Skin epidermis (tissue), 12 donors: Measurements from ENCODE around the gene FUOM.

Source experiments
- H3K27ac ChIP-seq, 21 experiments: fragments of 200-600 bp; sonication (generic) in 11 of 21; one replicate each; pipeline ENCODE4 v1.5.0; 2020; ENCODE audit warnings: mild to moderate bottlenecking in 3 of 21, inconsistent platforms in 2 of 21, moderate library complexity in 2 of 21
- H3K4me3 ChIP-seq, 7 experiments: fragments of 200-600 bp; sonication (generic) in 2 of 7; one replicate each; pipeline ENCODE4 v1.5.0; 2020; ENCODE audit warnings: inconsistent platforms in 2 of 7, mild to moderate bottlenecking in 2 of 7, moderate library complexity in 1 of 7

FUOM gene

DNA sequence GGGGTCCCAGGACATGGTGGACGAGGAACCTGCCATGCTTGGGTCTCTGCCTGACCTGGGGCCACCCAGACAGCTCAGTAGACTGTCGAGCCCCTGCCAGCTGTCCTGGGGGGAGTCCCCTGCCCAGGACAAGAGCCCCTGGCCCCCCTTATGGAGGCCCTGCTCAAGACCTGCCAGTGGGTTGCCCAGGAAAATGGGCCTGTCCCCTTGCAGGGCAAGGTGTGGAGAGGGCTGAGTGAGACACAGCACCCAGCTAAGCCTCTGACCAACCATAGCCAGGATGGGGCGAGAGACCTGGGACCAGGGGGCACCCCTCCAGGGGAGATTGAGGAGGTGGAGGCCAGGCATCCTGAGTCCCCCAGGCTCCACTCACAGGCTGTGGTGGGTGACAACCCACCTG, 1.8 kb downstream of the FUOM start:
- no peak overlapping the region for H3K4me3 ChIP-seq
- H3K27ac ChIP-seq: no peak overlapping the region

GRCh38 chr10:133355266-133355665, 2.6 kb downstream of the FUOM start:
- Histone ChIP-seq H3K27ac (no peak overlapping the region), H3K4me3 (no peak overlapping the region)

- H3K27ac ChIP-seq: no peak overlapping the region
Observed at GRCh38 chr10:133354672-133355240, 3.1 kb downstream of the FUOM start.

DNA sequence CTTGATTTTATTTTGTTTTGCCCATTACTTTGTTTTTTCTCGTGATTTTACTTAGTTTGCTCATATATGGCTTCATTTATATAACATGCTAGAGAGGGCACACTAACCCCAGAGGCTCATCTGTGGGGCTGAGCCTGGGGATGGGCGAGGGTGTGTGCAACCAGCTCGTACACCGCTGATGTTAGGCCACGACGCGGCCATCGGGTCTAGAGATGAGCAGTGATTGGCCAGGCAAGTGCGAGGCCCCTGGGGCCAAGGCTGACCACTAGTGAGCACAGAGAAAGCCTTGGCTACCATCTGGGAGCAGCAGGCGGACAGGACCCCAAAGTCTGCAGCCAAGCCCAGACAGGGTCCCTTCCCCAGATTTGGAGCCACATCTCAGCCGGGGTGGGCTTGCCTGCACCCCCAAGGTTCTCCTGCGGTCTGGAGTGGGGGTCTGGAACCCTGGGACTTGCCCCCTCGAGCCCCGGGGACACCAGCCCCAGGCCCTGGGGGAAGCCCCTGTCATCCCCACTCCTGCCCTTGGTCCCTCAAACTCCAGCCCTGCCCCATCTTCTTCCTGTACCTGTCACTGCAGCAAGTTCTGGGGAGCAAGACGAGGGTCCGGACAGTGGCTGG, 3.7 kb downstream of the FUOM start:
- no peak overlapping the region for H3K4me3 ChIP-seq
- no peak overlapping the region for H3K27ac ChIP-seq

More at GRCh38 chr10:133354672-133355240, 3.1 kb downstream of the FUOM start:
- no peak overlapping the region for H3K4me3 ChIP-seq

- Histone ChIP-seq H3K4me3 (no peak overlapping the region), H3K27ac (no peak overlapping the region)
Observed at GRCh38 chr10:133353202-133353959, 4.4 kb downstream of the FUOM start.

DNA sequence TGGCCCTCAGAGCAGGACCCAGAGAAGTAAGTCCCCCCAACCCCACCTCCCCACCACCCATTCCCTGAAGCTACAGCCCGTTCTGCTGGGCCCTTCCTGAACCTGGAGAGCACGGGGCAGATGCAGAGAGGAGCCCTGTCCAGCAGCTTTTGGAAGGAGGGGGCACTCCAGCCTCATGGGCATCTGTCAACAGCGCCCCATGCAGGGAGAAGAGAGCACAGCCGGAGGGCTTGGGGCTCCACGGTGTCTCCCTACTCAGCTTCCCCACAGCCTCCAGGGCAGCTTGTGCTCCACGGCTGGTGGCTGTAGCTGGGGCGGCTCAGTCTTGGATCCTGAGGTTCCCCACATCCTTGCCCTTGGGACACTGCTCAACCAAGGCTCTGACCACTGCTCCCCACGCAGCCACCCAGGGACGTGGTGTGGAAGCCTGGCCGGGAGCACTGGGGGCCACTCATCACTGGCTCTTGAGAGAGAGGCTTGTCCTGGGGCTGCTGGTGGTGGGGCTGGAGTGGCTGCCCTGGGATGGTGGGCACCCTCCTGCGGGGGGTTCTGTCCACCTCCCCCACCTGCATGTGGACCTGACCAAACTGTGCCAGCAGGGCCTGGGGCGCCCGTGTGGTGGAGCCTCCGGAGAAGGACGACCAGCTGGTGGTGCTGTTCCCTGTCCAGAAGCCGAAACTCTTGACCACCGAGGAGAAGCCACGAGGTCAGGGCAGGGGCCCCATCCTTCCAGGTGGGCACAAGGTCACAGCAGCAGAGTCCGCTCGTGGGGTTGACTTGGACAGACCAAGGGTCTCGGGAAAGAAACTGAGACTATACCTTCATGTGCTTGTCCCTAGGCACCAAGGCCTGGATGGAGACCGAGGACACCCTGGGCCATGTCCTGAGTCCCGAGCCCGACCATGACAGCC, 6.2 kb downstream of the FUOM start:
- no peak overlapping the region for H3K4me3 ChIP-seq
- H3K27ac ChIP-seq: no peak overlapping the region

GRCh38 chr10:133350950-133351329, 6.9 kb downstream of the FUOM start:
- Histone ChIP-seq H3K4me3 (no peak overlapping the region), H3K27ac (no peak overlapping the region)

DNA sequence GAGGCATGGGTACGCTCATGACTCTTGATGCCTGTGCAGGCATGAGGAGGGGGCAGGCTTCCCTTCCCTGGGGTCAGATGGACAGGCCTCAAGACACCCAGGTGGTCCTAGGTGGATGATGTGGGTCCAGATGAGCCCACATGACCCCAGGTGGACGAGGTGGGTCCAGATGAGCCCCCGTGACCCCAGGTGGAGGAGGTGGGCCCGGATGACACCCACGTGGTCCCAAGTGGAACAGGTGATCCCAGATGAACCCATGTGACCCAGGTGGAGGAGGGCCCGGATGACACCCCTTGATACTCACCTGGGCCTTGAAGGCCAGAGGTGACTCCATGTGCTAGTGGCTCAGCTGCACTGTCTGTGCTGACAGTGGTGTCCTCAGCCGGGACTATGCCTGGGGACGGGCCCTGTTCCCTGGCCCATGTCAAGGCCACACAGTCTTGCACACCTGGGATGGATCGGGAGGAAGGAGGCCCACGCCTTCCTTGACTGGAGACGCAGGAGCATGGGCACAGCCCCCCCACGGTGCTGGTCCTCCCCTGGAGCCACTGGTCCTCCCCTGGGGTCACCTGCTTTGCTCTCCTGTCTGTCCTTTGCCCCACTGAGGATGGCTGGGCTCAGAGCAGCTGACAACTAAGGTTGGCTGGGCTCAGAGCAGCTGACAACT, 7.4 kb downstream of the FUOM start:
- H3K27ac ChIP-seq: no peak overlapping the region
- no peak overlapping the region for H3K4me3 ChIP-seq

GRCh38 chr10:133349577-133350011, 8.2 kb downstream of the FUOM start:
- Histone ChIP-seq H3K4me3 (no peak overlapping the region), H3K27ac (no peak overlapping the region)

DNA sequence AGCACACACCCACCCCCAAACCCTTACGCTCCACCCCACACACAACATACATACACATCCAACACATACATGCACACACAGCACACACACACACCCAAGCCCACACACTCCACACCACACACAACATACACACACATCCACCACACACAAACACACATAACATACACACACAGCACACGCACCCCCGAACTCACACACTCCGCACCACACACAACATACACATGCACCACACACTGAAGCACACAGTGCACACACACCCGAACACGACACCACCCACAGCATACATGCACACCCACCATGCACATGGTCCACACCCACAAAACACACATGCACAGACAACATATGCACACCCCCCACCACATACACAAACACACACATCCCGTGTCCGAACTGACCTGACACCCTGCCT, 8.7 kb downstream of the FUOM start:
- Histone ChIP-seq H3K27ac (no peak overlapping the region), H3K4me3 (no peak overlapping the region)

DNA sequence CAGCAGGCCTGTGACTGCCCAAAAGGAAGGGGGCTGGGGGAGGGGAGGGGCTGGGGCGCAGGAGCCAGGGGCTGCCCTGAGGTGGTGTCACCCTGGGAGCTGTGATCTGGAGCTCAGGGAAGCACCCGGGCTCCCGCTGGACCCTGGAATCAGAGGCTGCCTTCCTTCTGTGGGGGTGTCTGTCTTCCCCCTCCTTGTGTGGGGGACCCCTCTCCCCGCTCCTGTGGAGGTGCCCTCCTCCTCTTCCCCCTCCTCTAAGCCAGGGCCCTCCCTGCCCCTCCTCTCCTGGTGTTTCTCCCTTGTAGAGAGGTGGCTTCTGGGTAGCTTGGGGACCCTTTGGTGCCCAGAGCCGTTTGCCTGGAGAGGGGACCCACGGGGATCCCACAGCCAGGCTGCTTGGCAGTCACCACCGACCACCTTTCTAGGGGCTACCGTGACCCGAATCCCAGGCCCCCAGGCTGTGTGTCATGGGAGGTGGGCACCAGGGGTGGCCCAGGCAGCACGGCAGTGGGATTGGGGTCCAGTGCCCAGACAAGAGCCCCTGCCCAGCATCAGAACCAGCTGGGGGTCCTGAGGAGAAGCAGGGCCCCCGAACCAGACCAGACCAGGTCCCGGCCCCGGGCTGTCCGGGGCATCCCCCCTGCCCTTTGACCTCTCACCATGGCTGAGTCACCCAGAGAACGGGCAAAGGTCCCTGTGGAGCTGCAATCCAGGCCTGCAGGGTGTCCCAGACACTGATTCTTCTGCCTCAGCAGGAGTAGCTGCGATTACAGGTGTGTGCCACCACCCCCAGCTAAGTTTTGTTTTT, 9.9 kb downstream of the FUOM start:
- no peak overlapping the region for H3K27ac ChIP-seq
- no peak overlapping the region for H3K4me3 ChIP-seq

DNA sequence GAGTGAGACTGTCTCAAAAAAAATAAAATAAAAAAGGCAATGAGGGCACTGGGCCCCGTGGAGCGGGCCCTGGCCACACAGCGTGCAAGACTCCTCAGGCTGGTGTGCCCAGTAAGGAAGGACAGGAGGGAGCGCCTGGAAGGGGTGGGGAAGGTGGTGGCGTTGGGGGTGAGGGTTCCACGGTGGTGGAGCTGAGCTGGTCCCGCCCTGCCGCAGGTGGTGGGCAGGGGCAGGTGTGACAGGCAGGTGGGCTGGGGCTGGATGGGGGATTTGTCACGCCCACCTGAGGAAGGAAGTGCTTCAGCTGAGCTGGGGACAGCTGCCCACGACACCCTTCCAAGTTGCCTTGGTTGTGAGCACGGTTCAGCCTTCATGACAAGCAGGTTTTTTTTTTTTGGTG, 11.4 kb downstream of the FUOM start:
- no peak overlapping the region for H3K4me3 ChIP-seq
- no peak overlapping the region for H3K27ac ChIP-seq

GRCh38 chr10:133344236-133344635, 13.6 kb downstream of the FUOM start:
- Histone ChIP-seq H3K27ac (no peak overlapping the region), H3K4me3 (no peak overlapping the region)

DNA sequence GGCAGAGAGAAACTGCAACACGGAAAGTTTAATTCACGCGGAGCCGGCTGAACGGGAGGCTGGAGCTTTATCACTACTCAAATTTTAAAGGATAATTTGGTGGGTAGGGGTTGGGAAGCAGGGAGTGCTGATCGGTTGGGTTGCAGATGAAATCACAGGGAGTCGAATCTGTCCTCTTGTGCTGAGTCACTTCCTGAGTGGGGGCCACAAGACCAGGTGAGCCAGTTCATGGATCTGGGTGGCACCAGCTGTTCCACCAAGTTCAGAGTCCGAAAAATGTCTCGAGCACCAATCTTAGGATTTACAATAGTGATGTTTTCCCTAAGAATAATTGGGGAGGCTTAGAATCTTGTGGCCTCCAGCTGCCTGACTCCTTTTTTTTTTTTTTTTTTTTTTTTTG, 14.3 kb downstream of the FUOM start:
- Histone ChIP-seq H3K27ac (no peak overlapping the region), H3K4me3 (no peak overlapping the region)

- no peak overlapping the region for H3K4me3 ChIP-seq
- no peak overlapping the region for H3K27ac ChIP-seq
Observed at GRCh38 chr10:133342942-133343341, 14.9 kb downstream of the FUOM start.

DNA sequence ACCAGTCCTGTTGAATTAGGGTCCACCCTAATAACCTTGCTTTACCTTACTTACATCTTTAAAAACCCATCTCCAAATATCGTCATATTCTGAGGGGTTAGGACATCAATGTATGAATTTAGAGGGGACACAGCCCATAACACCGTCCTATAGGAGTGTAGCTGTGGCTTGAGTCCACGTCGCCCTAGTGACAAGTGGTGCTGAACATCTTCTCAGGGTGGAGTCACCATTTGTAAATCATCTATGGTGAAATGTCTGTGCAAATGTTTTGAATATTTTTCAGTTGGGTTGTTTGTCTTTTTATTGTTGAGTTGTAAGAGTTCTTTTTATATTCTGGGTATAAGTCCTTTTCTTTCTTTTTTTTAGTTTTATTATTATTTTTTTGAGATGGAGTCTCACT, 15.8 kb downstream of the FUOM start:
- Histone ChIP-seq H3K4me3 (no peak overlapping the region), H3K27ac (no peak overlapping the region)

DNA sequence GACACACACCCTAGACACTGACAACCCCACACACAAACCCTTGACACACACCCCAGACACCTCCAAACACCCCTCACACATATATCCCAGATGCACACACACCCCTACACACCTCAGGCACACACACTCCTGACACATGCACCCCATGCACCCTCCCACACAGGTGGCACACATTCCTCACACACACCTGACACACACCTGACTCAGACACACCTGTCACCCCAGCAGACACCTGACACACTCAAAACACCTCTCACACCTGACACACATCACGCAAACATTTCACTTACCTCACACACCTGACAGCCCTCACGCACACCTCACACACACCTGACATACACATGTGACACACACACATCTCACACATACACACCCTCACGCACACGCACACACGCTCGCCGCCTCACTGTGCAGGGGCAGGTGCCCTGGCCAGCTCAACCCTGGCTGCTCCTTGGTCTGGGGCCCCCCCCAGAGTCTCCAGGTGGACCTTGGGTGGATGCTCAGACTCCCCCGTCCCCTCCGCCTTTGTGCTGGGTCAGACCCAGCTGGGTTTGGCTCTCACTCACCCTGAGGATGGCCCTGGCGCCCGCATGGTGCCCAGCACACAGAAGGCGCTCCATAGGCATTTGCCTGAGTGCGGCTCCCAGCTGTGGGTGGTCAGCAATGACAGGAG, 18.0 kb downstream of the FUOM start:
- Histone ChIP-seq H3K27ac (no peak overlapping the region), H3K4me3 (no peak overlapping the region)
